ENCODE measurements around the gene CEP44. TPM values are rescaled to one million over a fixed set of nuclear protein-coding genes. Genes with fewer than 3 reads are reported as not detected.
A peak's percentile ranks its signal among the peaks of the same experiment; 100 is the strongest.

Gene CEP44
- total and polyA plus RNA-seq, 12 donors = 3.9 to 16.1 (median 12.4) TPM

DNA sequence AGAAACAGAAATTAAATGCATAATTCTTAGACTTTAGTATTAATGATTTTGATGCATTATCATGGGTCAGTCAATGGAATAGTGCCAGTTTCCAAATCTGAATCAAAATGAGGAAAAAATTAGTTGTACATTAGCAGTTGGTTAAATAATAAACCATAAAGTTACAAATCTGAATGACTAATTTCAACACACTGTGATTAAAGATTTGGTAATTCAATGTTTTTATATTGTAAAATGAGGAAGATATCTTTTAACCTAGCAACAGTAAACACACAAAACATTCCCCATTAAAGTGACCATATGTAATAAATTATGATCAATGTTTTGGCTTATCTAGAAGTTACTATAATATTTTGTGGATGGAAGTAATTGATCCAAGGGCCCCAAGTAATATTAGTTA is 1.8 kb upstream of the CEP44 start:
- H3K27me3 ChIP-seq = no peaks in the 10 kb centered on the region
- peaks cover 0 to 9% (median 0%) of the 10 kb centered on the region in 11 donors for H3K9me3 ChIP-seq
- H3K36me3 ChIP-seq = peaks cover 0 to 12% (median 0%) of the 10 kb centered on the region in 9 donors
- peak overlapping the region in 5 of 10 donors; percentile 69 to 91 (median 79) for H3K4me3 ChIP-seq
- intact Hi-C loops (cut with DNase I) = no loop called here
- ATAC-seq = no peak
- TF ChIP-seq, protein P1, sequence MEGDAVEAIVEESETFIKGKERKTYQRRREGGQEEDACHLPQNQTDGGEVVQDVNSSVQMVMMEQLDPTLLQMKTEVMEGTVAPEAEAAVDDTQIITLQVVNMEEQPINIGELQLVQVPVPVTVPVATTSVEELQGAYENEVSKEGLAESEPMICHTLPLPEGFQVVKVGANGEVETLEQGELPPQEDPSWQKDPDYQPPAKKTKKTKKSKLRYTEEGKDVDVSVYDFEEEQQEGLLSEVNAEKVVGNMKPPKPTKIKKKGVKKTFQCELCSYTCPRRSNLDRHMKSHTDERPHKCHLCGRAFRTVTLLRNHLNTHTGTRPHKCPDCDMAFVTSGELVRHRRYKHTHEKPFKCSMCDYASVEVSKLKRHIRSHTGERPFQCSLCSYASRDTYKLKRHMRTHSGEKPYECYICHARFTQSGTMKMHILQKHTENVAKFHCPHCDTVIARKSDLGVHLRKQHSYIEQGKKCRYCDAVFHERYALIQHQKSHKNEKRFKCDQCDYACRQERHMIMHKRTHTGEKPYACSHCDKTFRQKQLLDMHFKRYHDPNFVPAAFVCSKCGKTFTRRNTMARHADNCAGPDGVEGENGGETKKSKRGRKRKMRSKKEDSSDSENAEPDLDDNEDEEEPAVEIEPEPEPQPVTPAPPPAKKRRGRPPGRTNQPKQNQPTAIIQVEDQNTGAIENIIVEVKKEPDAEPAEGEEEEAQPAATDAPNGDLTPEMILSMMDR (IDR thresholded peaks at IDR 0.05) = no peak
- H3K4me1 ChIP-seq = peaks cover 5 to 60% (median 56%) of the 10 kb centered on the region in 9 donors
- no peak for DNase-seq
- no peak overlapping the region for H3K27ac ChIP-seq

DNA sequence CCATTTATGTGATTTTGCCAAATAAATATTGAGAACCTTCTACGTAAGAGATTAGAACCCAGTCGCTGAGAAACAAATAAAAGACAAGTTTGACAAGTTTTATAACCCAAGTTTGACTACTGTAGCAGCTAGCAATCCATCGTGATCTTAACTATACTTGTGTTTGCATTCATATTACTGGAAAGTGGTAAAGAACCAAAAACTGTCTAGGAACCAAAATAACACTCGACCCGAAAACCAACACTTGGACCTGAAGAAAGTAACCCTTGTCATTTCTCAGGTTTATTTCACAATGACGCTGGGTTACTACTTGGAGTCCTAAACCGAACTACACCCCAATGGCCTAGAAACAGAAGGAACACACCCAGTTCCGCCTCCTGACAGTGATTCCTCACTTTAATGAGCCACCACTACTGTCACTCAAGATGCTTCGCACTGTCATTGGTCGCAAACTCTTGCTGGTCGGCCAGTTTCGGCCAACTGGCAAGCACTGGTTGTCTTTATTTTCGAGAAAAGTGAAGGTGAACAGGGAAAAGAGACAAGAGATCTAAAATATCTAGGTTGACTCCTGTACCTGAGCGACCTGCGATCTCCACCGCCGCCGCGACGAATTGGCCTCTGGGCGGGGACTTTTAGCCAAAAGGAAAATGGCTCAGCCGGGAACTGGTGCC is 740 bp upstream of the CEP44 start:
- intact Hi-C loops (cut with DNase I) = no loop called here
- Histone ChIP-seq H3K27me3 (no peaks in the 10 kb centered on the region), H3K27ac (peak overlapping the region; percentile 95 to 98 (median 96)), H3K36me3 (peaks cover 0 to 12% (median 0%) of the 10 kb centered on the region in 9 donors), H3K4me3 (peak overlapping the region; percentile 69 to 91 (median 83)), H3K4me1 (peaks cover 5 to 54% (median 46%) of the 10 kb centered on the region in 9 donors), H3K9me3 (peaks cover 0 to 9% (median 0%) of the 10 kb centered on the region in 11 donors)
- TF ChIP-seq, protein P1 (IDR thresholded peaks at IDR 0.05) = no peak
- peak; percentile 57 to 88 for DNase-seq
- ATAC-seq = peak; percentile 97 to 99 (median 98)
- WGBS, 2 donors = 1% methylated on average over 22 of the region's 22 CpGs

DNA sequence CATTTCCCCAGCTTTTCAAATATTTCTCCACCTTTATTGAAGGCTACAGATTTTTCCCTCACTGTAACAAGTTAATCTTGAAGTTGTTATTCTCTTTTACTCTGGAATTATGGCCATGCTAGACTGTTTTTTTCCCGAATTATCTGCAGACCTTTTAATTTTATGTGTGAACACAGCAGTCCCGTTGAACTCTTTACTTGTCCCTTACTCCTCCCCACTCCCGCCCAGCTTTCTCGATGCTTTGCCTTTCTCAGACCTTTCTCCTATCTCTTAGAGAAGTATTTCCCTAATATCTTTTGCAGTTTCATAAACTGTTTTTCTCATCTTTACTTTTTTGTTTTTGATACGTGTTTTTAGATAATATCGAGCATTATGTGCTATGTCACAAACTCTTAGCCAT is 776 bp downstream of the CEP44 start:
- Histone ChIP-seq H3K27ac (peak overlapping the region in 9 of 10 donors; percentile 95 to 98 (median 96)), H3K4me3 (peak overlapping the region; percentile 69 to 91 (median 83)), H3K27me3 (no peaks in the 10 kb centered on the region), H3K4me1 (peaks cover 5 to 49% (median 39%) of the 10 kb centered on the region in 9 donors), H3K9me3 (peaks cover 0 to 5% (median 0%) of the 10 kb centered on the region in 11 donors), H3K36me3 (peaks cover 0 to 7% (median 0%) of the 10 kb centered on the region in 9 donors)
- ATAC-seq = no peak
- intact Hi-C loops (cut with DNase I) = no loop called here
- WGBS, 2 donors = 8 to 10% methylated on average over 6 of the region's 6 CpGs
- no peak for DNase-seq
- TF ChIP-seq, protein P1 (IDR thresholded peaks at IDR 0.05) = no peak

DNA sequence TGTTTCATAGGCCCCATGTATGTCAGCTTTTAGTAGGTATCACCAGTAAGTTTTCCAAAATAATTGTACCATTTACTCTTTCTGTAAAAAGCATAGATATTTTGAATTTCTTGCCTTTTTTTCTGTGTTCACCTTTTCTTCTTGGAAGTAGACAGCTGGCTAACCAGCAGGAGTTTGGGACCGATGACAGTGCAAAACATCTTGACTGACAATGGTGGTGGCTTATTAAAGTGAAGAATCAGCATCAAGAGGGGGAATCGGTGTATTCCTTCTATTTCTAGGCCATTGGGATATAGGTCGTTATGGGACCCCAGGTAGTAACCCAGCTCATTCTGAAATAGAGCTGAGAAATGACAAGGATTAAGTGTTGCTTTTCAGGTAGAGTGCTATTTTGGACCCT is 3.2 kb downstream of the CEP44 start:
- peaks cover 0 to 15% (median 3%) of the 10 kb centered on the region in 11 donors for H3K9me3 ChIP-seq
- WGBS, 2 donors = 91 to 96% methylated on average over 3 of the region's 3 CpGs
- H3K27ac ChIP-seq = no peak overlapping the region
- H3K4me1 ChIP-seq = peaks cover 5 to 31% (median 25%) of the 10 kb centered on the region in 9 donors
- no peaks in the 10 kb centered on the region for H3K27me3 ChIP-seq
- ATAC-seq = no peak
- intact Hi-C loops (cut with DNase I) = no loop called here
- TF ChIP-seq, protein P1 (IDR thresholded peaks at IDR 0.05) = no peak
- DNase-seq = no peak
- no peak overlapping the region for H3K4me3 ChIP-seq
- peaks cover 0 to 2% (median 1%) of the 10 kb centered on the region in 9 donors for H3K36me3 ChIP-seq
